Pancreas (tissue), 10 donors: ENCODE data around the gene IL22. TPM values are rescaled to one million over a fixed set of nuclear protein-coding genes. Genes with fewer than 3 reads are reported as not detected.

ENCODE experiments used
- ATAC-seq, 4 donors: fragments of 200-7000 bp; cut with Tn5 transposase; one replicate each; pipeline versions ENCODE4 v1.8.0 to v1.9.1; 2020; ENCODE audit warnings: mild to moderate bottlenecking in 4 of 4, moderate library complexity in 4 of 4
- DNase-seq, 6 donors: peaks; one replicate each; pipeline ENCODE4 v3.0.0-alpha.2; 2020
- FAIRE-seq: peaks from 2 replicates; lab custom pipeline; 2012; peaks lifted over from hg19 to GRCh38; lab: Jason Lieb, UNC
- H3K27ac ChIP-seq, 4 donors: fragments of 200-600 bp; sonication (generic); 1 replicate in 3 of 4; 2 replicates in 1 of 4; pipeline versions ENCODE4 v1.5.0 to v1.8.0; 2020
- H3K27me3 ChIP-seq, 4 donors: fragments of 200-600 bp; one replicate each; pipeline ENCODE4 v1.8.0; 2021
- H3K36me3 ChIP-seq, 3 donors: fragments of 200-600 bp; sonication (generic) in 1 of 3; one replicate each; pipeline versions ENCODE4 v1.5.0 to v1.8.0; 2020 to 2021
- H3K4me1 ChIP-seq, 3 donors: fragments of 200-600 bp; one replicate each; pipeline ENCODE4 v1.8.0; 2021
- H3K4me3 ChIP-seq, 4 donors: fragments of 200-600 bp; sonication (generic) in 2 of 4; one replicate each; pipeline versions ENCODE4 v1.5.0 to v1.8.0; 2020 to 2021
- H3K9me3 ChIP-seq, 4 donors: fragments of 200-600 bp; one replicate each; pipeline ENCODE4 v1.8.0; 2021
- WGBS, 2 donors: extraction: QIAGEN DNeasy Blood & Tissue Kit; methylation state at CpG; one replicate each; pipeline ENCODE4 v1.1.7; 2013; 5-methylcytosine and 5-hydroxymethylcytosine counted together
- intact Hi-C, 3 donors: fragments of 100-400 bp; cut with DNase I; formaldehyde crosslinking; loops; one replicate each; pipeline versions ENCODE4 v1.11.1 to v1.14.2; 2022
- polyA plus RNA-seq, 2 donors: library from polyadenylated mRNA; stranded (reverse); fragments of 200-250 nt; gene quantifications; one replicate each; pipeline ENCODE4 v1.2.3, GENCODE V29; 2013
- total RNA-seq, 6 donors: library from RNA; stranded (reverse); fragmentation: NEBNext Ultra II Directional in 4 of 6; extraction: Animal tissue kit (Norgen Biotek cat#: 25700) in 4 of 6; gene quantifications; one replicate each; pipeline versions ENCODE4 v1.2.1 to v1.2.4, GENCODE V29; 2021 to 2023
- TF ChIP-seq, protein P1 (sequence below), 4 donors: fragments of 200-600 bp; sonication (generic) in 3 of 4; IDR thresholded peaks; one replicate each; pipeline versions ENCODE4 v1.5.0 to v1.8.0; 2021; ENCODE audit warnings: antibody characterized with exemption in 4 of 4
- donor health status: healthy with polysubstance abuse.
- donor health status: DM: no; HTN: no; CAD: no; lungs with moderate emphysema.
- donor health status: DM: no; HTN: no; CAD: no.
- donor health status: control.
- donor health status: control.
- donor health status: Bipolar disorder and iron deficiency.
- donor health status: DM: yes; HTN: yes; CAD: no.
- donor health status: DM: no; HTN: no; CAD: no.
- donor health status: DM: no; HTN: no; CAD: no.
- donor health status: DM: yes; HTN: yes; CAD: no.

IL22 gene
- total and polyA plus RNA-seq, 8 donors, result not detected

DNA sequence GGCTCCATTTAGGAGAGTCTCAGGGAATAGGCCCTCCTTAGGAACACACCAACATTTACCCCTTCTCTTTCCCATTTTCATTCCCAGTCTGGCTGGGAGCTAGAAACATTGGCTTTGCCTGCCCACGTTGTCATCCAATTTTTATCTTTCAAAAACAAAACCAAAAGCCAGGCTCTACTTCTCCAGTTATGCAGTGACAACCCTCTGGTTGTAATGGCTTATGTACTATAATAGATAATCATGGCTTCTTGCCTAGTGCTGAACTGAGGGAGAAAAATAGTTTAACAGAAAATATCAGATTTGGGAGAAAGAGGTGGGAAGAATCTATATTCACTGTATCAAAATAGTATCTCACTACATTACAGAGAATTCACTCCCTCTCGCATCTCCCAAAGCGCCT lies 32.1 kb upstream of the IL22 start:
- Histone ChIP-seq H3K27ac (no peak overlapping the region), H3K4me1 (no peaks in the 10 kb centered on the region), H3K36me3 (no peaks in the 10 kb centered on the region), H3K27me3 (no peaks in the 10 kb centered on the region), H3K9me3 (no peaks in the 10 kb centered on the region), H3K4me3 (no peak overlapping the region)
- WGBS, 2 donors, result 80 to 83% methylated on average over 3 of the region's 3 CpGs
- no peak for DNase-seq
- intact Hi-C loops, result no loop called here
- no peak for FAIRE-seq
- no peak for ATAC-seq
- TF ChIP-seq, protein P1, sequence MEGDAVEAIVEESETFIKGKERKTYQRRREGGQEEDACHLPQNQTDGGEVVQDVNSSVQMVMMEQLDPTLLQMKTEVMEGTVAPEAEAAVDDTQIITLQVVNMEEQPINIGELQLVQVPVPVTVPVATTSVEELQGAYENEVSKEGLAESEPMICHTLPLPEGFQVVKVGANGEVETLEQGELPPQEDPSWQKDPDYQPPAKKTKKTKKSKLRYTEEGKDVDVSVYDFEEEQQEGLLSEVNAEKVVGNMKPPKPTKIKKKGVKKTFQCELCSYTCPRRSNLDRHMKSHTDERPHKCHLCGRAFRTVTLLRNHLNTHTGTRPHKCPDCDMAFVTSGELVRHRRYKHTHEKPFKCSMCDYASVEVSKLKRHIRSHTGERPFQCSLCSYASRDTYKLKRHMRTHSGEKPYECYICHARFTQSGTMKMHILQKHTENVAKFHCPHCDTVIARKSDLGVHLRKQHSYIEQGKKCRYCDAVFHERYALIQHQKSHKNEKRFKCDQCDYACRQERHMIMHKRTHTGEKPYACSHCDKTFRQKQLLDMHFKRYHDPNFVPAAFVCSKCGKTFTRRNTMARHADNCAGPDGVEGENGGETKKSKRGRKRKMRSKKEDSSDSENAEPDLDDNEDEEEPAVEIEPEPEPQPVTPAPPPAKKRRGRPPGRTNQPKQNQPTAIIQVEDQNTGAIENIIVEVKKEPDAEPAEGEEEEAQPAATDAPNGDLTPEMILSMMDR (IDR thresholded peaks at IDR 0.05), result no peak

DNA sequence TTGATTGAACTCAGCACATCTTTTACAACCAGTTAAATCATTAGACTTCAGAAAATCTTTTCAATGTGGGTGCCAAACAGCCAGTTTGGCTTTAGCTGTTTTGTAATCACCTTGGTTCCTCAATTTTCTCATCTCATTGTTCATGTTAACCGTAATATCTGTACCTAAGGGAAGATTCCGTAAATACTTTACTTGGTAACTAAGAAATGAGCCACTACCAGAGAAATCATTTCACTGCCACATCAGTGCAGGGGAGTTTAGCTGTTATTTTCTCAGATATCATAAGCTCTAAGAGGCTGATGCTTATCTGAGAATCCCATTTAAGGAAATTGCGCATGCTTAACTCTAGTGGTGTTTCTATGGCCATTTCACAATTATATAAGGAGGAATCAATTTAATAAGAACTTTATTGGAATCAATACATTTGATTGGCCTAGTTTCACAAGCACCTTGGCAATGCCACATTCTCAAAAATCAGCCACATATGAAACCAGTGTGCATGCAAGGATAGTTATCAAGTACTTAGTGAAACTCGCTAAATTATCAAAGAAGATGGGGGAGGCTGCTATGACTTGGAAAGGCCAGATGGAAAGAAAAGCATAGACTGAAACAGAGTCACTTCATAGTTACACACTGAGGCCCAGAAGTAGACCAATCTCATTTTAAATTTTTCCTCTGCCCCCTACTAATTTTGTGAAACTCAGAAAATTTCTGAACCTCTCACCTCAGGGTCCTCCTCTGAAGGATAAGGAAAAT lies 28.1 kb upstream of the IL22 start:
- DNase-seq (no peak), FAIRE-seq (no peak), ATAC-seq (no peak)
- Histone ChIP-seq H3K9me3 (no peaks in the 10 kb centered on the region), H3K36me3 (no peaks in the 10 kb centered on the region), H3K27me3 (no peaks in the 10 kb centered on the region), H3K27ac (no peak overlapping the region), H3K4me1 (no peaks in the 10 kb centered on the region), H3K4me3 (no peak overlapping the region)
- WGBS, 2 donors, result 91 to 99% methylated on average over 4 of the region's 4 CpGs
- intact Hi-C loops, result no loop called here
- TF ChIP-seq, protein P1 (IDR thresholded peaks at IDR 0.05), result no peak

DNA sequence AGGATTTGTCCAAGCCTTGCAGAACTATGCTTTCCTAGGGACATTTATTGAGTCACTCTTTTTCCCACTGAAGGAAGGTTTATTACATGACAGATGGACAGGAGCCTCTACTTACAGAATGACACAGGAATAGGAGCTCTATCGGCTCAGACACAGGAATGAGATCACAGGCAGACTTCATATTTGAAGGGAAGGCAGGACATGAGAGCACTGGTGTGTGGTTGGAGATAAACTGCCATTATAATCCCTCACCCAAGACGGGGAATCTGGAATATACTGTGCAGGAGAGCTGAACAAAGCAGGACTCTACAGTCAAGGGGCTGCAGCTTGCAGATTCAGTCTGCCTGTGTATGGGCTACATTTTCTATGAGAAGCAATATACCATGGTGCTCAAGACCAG lies 26.8 kb upstream of the IL22 start:
- no peak for FAIRE-seq
- Histone ChIP-seq H3K4me1 (no peaks in the 10 kb centered on the region), H3K27ac (no peak overlapping the region), H3K4me3 (no peak overlapping the region), H3K27me3 (no peaks in the 10 kb centered on the region), H3K9me3 (no peaks in the 10 kb centered on the region), H3K36me3 (no peaks in the 10 kb centered on the region)
- no peak for ATAC-seq
- 89 to 93% methylated on average over 2 of the region's 2 CpGs for WGBS, 2 donors
- TF ChIP-seq, protein P1 (IDR thresholded peaks at IDR 0.05), result no peak
- intact Hi-C loops, result no loop called here
- DNase-seq, result no peak

DNA sequence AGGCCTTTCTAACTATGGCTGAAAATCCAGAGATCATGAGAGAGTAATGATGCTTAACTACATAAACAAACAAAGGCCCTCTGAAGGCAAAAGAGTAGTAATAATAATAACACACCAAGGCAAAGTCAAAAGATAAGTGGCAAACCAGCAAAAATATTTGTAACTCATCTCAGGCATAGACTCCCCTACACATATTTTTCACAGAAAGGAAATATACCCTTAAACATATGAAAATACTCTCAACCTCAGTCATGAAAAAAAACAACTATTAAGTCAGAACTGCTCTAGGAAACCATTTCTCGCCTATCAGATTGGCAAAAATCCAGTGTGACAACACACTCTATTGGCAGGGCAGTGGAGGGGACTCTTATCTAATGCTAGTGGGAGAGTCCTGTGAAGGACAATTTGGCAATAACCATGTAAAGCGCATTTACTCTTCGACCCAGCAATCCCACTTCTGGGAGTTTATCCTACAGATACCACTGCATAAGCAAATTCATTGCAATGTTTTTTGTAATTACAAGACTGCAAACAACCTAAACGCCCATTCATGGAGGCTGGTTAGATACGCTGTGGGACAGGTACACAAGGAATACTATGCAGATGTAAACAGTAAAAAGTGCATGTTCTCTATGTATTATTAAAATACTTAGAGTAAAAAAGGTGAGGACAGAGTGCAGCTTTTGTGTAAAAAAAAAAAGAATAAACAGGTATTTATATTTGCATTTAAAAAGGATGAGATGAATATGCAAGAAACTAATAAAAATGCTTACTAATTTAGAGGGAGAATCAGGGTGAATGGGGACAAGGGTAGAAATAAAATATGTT lies 26.0 kb upstream of the IL22 start:
- H3K9me3 ChIP-seq, result no peaks in the 10 kb centered on the region
- WGBS, 2 donors, result 36 to 40% methylated on average over 5 of the region's 5 CpGs
- H3K4me3 ChIP-seq, result no peak overlapping the region
- no peaks in the 10 kb centered on the region for H3K36me3 ChIP-seq
- peak in 2 of 4 donors; percentile 48 to 62 for ATAC-seq
- no peaks in the 10 kb centered on the region for H3K4me1 ChIP-seq
- no peaks in the 10 kb centered on the region for H3K27me3 ChIP-seq
- H3K27ac ChIP-seq, result no peak overlapping the region
- TF ChIP-seq, protein P1 (IDR thresholded peaks at IDR 0.05), result no peak
- DNase-seq, result no peak
- intact Hi-C loops, result no loop called here
- no peak for FAIRE-seq
